Activated CD4-positive, alpha-beta T cell treated with anti-CD3 and anti-CD28 coated beads, Interleukin-2, amount 50 U/mL, for 1 hour (primary cell): ENCODE results near the gene PNMT.

Source experiments
- DNase-seq: peaks from one replicate; pipeline ENCODE4 v3.0.0-alpha.2; 2020

PNMT gene

DNA sequence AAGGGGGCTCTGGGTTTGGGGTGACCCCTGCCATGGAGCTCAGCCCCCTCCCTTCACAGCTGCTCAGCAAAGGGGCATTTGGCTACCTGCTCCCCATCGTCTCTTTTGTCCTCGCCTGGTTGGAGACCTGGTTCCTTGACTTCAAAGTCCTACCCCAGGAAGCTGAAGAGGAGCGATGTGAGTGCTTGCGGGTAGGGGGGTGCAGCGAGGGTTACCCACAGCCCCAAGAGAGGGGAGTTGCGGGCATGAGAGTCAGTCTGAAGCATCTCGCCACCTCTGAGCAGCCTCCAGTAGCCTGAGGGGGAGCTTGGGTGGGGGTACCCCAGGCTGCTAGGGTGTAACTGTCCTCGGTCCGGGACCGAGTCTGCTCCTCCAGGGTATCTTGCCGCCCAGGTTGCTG lies 9.9 kb upstream of the PNMT start:
- DNase-seq = no peak

DNA sequence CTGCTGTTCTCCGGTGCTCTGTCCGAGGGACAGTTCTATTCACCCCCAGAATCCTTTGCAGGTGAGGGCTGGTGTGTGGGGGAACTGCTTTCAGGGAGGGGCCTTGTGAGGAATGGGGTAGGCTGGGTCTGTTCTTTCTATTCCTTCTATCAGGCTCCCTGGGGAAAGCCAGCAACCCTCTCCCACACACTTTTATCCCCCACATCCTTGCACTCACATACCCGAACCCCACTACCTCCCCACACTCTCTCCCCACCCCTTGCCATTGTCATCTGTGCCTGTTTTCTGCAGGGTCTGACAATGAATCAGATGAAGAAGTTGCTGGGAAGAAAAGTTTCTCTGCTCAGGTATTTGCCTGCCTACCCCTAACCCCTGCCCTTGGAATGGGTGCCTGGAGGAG lies 9.5 kb upstream of the PNMT start:
- DNase-seq = no peak

DNA sequence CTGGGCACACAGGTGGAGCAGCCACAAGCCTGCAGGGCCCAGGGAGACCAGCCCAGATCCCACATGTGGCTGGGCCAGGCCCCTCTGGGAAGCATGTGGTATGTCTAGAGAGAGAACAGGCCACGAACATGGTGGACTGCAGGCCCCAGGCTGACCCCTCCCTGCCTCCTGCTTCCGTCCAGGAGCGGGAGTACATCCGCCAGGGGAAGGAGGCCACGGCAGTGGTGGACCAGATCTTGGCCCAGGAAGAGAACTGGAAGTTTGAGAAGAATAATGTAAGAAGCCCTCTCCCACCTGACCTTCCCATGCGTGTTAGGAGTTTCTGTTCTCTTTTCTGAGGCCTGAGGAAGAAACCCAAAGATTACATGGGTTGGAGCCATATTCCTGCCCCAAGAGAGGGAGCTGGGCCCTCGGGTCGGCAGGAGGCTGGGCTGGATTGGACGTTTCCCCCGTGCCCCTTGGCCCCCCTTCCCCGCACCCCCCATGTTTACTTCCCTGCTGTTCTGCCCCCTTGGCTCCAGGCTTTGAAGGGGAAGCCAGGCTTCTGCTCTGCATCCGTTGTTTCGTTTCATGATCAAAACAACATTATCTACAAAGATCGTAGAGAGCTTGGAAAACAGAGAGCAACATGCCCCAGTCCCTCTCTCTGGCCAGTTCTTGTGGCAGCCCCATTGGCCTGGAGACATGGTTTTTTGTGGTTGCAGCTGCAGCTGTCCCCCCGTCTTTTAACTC lies 8.8 kb upstream of the PNMT start:
- DNase-seq = no peak

GRCh38 chr17:39660011-39660360 lies 8.3 kb upstream of the PNMT start:
- no peak for DNase-seq

DNA sequence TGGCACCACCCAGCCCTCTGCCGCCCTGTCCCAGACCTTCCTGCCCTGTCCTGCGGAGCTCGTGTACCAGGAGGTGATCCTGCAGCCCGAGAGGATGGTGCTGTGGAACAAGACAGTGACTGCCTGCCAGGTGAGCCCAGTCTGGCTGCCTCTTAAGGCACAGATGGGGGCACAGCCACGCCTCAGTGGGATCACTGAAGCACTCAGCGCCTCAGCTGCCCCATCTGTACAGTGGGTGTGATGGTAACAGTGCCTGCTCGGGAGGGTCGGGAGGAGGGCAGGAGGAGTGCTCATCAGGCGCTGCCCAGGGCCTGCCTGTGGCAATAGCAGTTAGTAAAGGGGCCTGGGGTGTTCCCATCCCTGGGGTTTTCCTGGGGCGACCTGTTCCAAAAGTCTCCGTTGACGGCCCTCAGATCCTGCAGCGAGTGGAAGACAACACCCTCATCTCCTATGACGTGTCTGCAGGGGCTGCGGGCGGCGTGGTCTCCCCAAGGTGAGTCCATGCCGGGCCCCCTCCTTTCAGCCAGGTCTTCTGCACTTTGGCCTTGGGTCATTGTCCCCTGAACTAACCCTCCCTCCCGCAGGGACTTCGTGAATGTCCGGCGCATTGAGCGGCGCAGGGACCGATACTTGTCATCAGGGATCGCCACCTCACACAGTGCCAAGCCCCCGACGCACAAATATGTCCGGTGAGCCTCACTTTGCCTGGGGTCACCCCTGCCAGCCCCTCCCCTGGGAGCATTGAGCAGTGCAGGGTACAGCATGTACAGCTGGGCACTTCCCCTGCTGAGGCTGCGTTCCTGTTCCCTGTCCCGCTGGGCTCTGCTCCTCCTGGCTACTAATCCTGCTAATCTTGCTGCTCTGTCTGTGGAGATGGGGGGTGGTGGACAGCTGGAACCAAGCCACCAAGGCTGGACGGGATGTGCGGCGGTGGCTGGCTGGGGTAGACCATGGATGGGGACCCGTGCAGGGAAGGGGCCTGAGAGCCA lies 7.6 kb upstream of the PNMT start:
- DNase-seq = no peak

DNA sequence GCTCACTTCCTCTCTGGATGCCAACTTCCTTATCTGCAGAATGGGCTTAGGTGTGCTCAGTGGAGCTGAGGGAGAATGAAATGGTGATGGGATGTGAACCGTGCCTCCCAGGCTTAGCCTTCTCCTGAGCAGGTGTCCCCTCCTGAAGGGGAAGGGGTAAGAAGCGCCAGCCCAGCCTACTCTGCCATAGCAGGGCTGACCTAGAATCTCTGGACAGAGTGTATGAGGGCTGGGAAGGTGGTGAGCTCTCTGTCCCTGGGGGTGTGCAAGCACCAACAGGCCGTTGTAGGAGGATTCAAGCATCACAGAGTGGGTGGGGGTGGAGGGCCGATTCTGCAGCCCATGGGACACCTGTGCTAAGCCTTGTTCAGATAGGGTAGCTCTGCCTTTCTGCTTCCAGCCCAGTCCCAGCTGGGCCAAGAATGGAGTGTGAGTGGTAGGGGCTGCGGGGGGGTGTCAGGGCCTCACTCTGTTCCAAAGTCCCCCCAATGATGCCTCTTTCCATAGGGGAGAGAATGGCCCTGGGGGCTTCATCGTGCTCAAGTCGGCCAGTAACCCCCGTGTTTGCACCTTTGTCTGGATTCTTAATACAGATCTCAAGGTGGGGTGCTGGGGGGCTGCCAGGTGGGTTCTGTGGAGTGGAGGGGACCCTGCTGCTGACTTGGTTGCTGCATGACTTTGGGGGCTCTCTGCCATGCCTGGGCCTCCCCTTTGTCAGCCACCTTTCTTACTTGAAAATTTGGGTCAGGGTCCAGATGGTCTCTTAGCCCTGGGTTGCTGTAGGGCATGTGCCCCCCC lies 6.3 kb upstream of the PNMT start:
- no peak for DNase-seq

DNA sequence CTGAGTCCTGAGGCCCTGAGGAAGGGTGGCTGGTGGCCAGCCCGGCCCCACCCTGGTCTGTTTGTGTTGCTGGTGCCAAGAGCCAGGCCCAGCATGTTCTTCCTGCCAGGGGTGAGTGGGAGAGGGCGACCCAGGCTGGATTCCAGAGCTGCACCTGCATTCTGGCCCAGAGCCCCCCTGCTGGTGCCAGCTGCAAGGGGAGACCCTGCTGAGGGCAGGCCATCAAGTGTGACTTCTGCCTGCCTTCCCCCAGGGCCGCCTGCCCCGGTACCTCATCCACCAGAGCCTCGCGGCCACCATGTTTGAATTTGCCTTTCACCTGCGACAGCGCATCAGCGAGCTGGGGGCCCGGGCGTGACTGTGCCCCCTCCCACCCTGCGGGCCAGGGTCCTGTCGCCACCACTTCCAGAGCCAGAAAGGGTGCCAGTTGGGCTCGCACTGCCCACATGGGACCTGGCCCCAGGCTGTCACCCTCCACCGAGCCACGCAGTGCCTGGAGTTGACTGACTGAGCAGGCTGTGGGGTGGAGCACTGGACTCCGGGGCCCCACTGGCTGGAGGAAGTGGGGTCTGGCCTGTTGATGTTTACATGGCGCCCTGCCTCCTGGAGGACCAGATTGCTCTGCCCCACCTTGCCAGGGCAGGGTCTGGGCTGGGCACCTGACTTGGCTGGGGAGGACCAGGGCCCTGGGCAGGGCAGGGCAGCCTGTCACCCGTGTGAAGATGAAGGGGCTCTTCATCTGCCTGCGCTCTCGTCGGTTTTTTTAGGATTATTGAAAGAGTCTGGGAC lies 5.5 kb upstream of the PNMT start:
- no peak for DNase-seq

- DNase-seq = no peak
Observed at GRCh38 chr17:39663340-39663687, 4.9 kb upstream of the PNMT start.

DNA sequence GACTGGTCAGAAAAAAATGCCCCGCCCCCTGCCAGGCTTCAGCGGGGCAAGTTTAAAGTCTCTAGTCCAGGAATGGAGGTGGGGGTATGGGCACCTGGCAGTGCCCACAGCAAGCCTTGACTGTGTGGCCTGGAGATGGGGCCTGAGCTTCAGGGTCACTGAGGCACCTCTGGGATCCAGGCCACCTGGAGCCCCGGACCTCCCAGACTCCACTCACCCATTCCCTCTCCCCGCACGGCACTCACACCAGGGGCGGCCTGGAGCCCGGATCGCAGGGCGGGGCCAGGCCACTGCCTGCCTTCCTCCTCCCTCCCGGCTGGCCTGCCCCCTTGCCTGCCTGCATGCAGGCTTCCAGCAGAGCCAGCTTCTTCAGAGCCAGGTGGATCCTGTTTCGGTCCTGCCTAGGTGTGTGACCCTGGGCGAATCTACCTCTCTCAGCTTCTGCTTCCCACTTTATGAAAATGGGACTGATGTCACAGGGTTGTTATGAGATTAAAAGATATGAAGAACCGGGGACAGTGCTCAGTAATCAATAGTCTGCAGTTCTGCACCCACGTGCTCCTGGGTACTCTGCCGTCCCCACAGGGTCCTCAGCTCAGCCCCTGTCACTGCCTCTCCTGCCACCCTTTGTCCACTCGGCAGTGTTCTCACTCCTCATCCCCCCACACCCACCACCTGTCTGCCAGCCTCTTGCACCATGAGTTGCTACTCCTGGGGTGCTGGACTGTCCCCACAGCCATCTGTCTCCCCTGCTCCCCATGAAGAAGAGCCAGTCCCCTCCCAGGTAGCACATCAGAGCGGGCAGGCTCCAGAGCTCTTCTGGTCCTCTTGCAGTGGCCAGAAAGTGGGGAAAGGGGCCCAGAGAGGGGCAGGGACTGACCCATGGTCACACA lies 4.3 kb upstream of the PNMT start:
- no peak for DNase-seq

DNA sequence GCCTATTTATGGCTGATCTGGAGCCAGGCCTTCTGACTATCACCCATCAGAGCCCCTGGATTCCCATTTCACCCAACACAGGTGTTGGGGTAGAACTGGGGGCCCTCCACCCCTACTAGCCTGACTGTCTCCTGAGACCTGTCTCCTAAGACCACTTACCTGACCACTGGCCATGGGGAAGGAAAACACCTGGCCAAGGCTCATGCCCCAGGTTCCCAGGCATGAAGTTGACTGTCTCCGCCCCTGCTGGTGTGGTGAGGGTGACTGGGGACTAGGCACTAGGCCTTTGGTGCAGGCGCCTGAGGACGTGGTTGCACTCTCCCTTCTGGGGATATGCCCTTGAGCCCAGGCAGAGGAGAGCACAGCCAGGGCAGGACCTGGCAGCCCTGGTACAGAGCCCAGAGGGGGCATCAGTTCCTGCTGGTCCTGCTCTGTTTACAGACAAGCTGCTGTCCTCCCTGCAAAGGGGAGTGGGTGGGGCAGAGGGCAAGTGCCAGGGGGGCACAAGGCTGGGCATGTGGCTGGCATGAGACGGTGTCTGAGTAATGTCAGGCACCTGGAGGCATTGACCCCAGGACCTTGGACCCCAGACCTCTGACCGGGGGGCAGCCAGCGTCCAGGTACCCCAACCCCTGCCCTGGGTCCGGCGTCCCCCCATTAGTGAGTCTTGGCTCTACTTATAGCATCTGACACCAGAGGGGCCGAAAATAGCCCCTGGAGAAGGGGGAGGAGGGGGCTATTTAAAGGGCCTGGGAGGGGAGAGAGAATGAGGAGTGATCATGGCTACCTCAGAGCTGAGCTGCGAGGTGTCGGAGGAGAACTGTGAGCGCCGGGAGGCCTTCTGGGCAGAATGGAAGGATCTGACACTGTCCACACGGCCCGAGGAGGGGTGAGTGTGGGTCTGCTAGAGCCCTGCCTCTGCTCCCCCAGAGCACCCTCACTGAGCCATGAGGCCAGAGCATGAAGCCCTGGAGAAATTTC lies 3.4 kb upstream of the PNMT start, which contains the start of gene TCAP:
TSS of gene TCAP (plus strand) at position 769 of the 981 bp plus-strand sequence. CDS start at position 780, 11 bp downstream.
- DNase-seq = no peak

GRCh38 chr17:39665642-39666224 lies 2.5 kb upstream of the PNMT start:
- DNase-seq = no peak

- DNase-seq = no peak
Observed at GRCh38 chr17:39666231-39666600, 2.0 kb upstream of the PNMT start.

DNA sequence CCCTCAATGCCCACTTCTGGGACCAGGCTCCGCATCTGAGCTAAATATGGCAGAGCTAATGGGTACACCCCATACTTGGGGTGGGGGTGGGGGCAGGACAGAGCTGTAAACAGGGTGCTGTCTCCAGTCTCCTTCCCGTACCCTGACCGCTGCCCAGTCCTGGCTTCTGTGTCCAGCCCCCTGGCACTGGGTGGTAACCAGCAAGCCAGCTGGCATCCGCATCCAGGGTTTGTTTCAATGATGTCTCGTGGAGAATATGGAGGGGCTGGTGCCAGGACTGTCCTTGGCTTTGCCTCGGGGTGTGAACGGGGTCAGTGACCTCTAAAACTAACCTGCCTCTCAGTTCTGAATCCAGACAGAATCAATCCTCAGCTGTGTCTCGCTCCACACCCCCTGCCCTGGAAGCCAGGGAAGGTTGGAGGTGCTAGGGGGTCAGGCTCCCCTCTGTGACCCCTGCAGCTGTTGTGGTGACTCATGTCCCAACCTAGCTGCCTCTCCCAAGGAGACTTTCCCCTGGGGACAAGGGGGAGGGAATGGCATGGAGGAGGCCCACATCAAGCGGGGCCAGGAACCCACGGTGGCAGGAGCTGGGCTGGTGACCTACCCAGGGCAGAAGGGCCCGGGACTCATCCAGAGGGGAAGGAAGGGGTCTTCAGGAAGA lies 1.5 kb upstream of the PNMT start:
- DNase-seq = no peak

- no peak for DNase-seq
Observed at GRCh38 chr17:39667262-39667944, 850 bp upstream of the PNMT start.

DNA sequence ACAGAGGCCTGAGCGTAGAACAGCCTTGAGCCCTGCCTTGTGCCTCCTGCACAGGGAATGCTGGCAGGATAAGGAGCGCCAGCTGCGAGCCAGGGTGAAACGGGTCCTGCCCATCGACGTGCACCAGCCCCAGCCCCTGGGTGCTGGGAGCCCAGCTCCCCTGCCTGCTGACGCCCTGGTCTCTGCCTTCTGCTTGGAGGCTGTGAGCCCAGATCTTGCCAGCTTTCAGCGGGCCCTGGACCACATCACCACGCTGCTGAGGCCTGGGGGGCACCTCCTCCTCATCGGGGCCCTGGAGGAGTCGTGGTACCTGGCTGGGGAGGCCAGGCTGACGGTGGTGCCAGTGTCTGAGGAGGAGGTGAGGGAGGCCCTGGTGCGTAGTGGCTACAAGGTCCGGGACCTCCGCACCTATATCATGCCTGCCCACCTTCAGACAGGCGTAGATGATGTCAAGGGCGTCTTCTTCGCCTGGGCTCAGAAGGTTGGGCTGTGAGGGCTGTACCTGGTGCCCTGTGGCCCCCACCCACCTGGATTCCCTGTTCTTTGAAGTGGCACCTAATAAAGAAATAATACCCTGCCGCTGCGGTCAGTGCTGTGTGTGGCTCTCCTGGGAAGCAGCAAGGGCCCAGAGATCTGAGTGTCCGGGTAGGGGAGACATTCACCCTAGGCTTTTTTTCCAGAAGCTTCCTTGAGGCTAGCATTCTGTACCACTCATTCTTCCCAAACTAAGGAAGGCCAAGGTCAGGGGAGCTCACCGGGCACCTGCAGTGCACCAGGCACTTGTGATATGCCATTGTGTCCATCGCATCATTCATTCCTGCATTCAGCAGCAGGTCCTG lies 1.9 kb downstream of the PNMT start:
- DNase-seq = no peak

DNA sequence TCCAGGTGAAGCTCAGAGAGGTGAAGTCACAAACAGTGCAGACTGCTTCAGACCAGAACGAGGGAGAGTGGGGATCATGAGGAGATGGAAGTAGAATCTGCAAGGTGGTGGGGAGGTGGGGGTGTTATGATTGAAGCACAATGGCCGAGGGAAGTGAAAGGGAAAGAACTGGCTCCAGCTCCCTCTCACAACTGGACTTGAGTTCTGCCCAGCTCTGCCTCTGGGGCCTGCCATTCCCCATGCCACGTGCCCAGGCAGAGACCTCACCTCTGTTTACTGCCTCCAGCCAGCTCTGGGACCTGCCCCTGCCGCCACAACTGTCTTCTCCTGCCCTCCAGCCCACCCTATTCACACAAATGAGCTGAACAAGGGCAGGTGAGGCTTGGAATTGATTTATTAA lies 2.5 kb downstream of the PNMT start:
- DNase-seq = no peak

- no peak for DNase-seq
Observed at GRCh38 chr17:39671651-39672521, 3.6 kb downstream of the PNMT start.
